Kidney capillary endothelial cell (primary cell): Measurements from ENCODE around the gene RTRAF.

Source experiments
- DNase-seq: peaks from one replicate; pipeline ENCODE4 v3.0.0-alpha.2; 2018; ENCODE audit warnings: low spot score

RTRAF gene

GRCh38 chr14:51996148-51996746 lies 6.9 kb downstream of the RTRAF start:
- DNase-seq = peak; percentile 60

- no peak for DNase-seq
Observed at GRCh38 chr14:51998348-51998747, 9.0 kb downstream of the RTRAF start.

- no peak for DNase-seq
Observed at GRCh38 chr14:51999084-51999483, 9.7 kb downstream of the RTRAF start.

- no peak for DNase-seq
Observed at GRCh38 chr14:52000019-52000582, 10.8 kb downstream of the RTRAF start.

- no peak for DNase-seq
Observed at GRCh38 chr14:52000696-52001095, 11.3 kb downstream of the RTRAF start.

- no peak for DNase-seq
Observed at GRCh38 chr14:52002542-52002941, 13.2 kb downstream of the RTRAF start.

- no peak for DNase-seq
Observed at GRCh38 chr14:52003324-52003723, 14.0 kb downstream of the RTRAF start.

- no peak for DNase-seq
Observed at GRCh38 chr14:52005625-52006024, 16.3 kb downstream of the RTRAF start.

GRCh38 chr14:52006361-52006760 lies 17.0 kb downstream of the RTRAF start:
- no peak for DNase-seq

GRCh38 chr14:52007211-52007610 lies 17.9 kb downstream of the RTRAF start:
- no peak for DNase-seq

GRCh38 chr14:52007637-52008036 lies 18.3 kb downstream of the RTRAF start:
- DNase-seq = no peak

- no peak for DNase-seq
Observed at GRCh38 chr14:52008136-52008535, 18.8 kb downstream of the RTRAF start.

GRCh38 chr14:52010173-52010693 lies 20.9 kb downstream of the RTRAF start:
- no peak for DNase-seq

GRCh38 chr14:52011523-52011922 lies 22.2 kb downstream of the RTRAF start:
- DNase-seq = no peak

- no peak for DNase-seq
Observed at GRCh38 chr14:52012635-52013034, 23.3 kb downstream of the RTRAF start.

GRCh38 chr14:52013984-52014600 lies 24.7 kb downstream of the RTRAF start:
- DNase-seq = no peak

- no peak for DNase-seq
Observed at GRCh38 chr14:52014601-52015267, 25.4 kb downstream of the RTRAF start.

GRCh38 chr14:52015411-52016030 lies 26.2 kb downstream of the RTRAF start:
- no peak for DNase-seq

- no peak for DNase-seq
Observed at GRCh38 chr14:52018252-52018651, 28.9 kb downstream of the RTRAF start.

- DNase-seq = no peak
Observed at GRCh38 chr14:52018970-52019369, 29.6 kb downstream of the RTRAF start.

GRCh38 chr14:52020161-52020714 lies 30.9 kb downstream of the RTRAF start:
- no peak for DNase-seq
